GM20431 (cell line): ENCODE data around the gene TSHR.
"Not testable (repeated sequence)": the region's sequence is repeated elsewhere in the genome, so short reads cannot be mapped to it uniquely, and the experiment has no call there.

ENCODE experiments used
- in situ Hi-C: fragments of 300-500 bp; cut with MseI, MboI; formaldehyde crosslinking; loops from one replicate; pipeline ENCODE4 v1.15.0; 2020; ENCODE audit warnings: low sequenced_read_pairs; ENCODE audit not compliant: unreplicated experiment

TSHR gene

GRCh38 chr14:80955416-80955941 is at the start of gene TSHR:
Gene TSHR, plus strand, starts transcription at chr14:80955621. Its CDS starts 60 bp downstream, at chr14:80955681.
- in situ Hi-C loops, result no loop called here

- in situ Hi-C loops, result no loop called here
These were observed 49.1 kb upstream of the TSHR start for GRCh38 chr14:80906336-80906735.

- in situ Hi-C loops, result no loop called here
These were observed 48.5 kb upstream of the TSHR start for GRCh38 chr14:80906946-80907345.

- in situ Hi-C loops, result not testable (repeated sequence)
These were observed 43.4 kb upstream of the TSHR start for GRCh38 chr14:80912013-80912412.

GRCh38 chr14:80919622-80920021 is 35.8 kb upstream of the TSHR start:
- in situ Hi-C loops, result no loop called here

GRCh38 chr14:80923368-80923767 is 32.1 kb upstream of the TSHR start:
- in situ Hi-C loops, result no loop called here

GRCh38 chr14:80924365-80925103 is 30.9 kb upstream of the TSHR start:
- in situ Hi-C loops, result no loop called here

- in situ Hi-C loops, result no loop called here
These were observed 28.9 kb upstream of the TSHR start for GRCh38 chr14:80926397-80927082.

- in situ Hi-C loops, result no loop called here
These were observed 28.1 kb upstream of the TSHR start for GRCh38 chr14:80927083-80927989.

GRCh38 chr14:80930095-80930494 is 25.3 kb upstream of the TSHR start:
- in situ Hi-C loops, result no loop called here

GRCh38 chr14:80930836-80931389 is 24.5 kb upstream of the TSHR start:
- in situ Hi-C loops, result no loop called here

- in situ Hi-C loops, result no loop called here
These were observed 22.1 kb upstream of the TSHR start for GRCh38 chr14:80933282-80933681.

GRCh38 chr14:80933686-80934085 is 21.7 kb upstream of the TSHR start:
- in situ Hi-C loops, result no loop called here

- in situ Hi-C loops, result no loop called here
These were observed 15.3 kb upstream of the TSHR start for GRCh38 chr14:80940146-80940545.

- in situ Hi-C loops, result no loop called here
These were observed 13.9 kb upstream of the TSHR start, which contains the start of gene CEP128 for GRCh38 chr14:80941241-80942185. Gene CEP128, minus strand, starts transcription at chr14:80941738.

- in situ Hi-C loops, result no loop called here
These were observed 13.2 kb upstream of the TSHR start for GRCh38 chr14:80942191-80942600.

- in situ Hi-C loops, result no loop called here
These were observed 10.4 kb upstream of the TSHR start for GRCh38 chr14:80944861-80945617.

- in situ Hi-C loops, result no loop called here
These were observed 9.2 kb upstream of the TSHR start for GRCh38 chr14:80946187-80946586.
